Transverse colon (tissue), 4 donors: ENCODE data around the gene OTUB2.

Source experiments
- CTCF ChIP-seq, 5 experiments: fragments of 200-600 bp in 3 of 5; fragments of 450-650 bp in 2 of 5; sonication (generic) in 3 of 5; IDR thresholded peaks; 1 replicate in 2 of 5; 2 replicates in 3 of 5; pipeline ENCODE4 v1.5.1; 2016 to 2017; ENCODE audit warnings: antibody characterized with exemption in 5 of 5, inconsistent platforms in 3 of 5, mild to moderate bottlenecking in 2 of 5, moderate library complexity in 1 of 5
- POLR2A ChIP-seq: fragments of 450-650 bp; IDR thresholded peaks from one replicate; pipeline ENCODE4 v1.6.1; 2016; ENCODE audit warnings: antibody characterized with exemption, mild to moderate bottlenecking, moderate library complexity
- POLR2AphosphoS5 ChIP-seq, 3 donors: sonication (generic); formaldehyde crosslinking; IDR thresholded peaks; one replicate each; pipeline ENCODE4 v1.6.1; 2016; ENCODE audit warnings: antibody characterized with exemption in 3 of 3

- TF ChIP-seq POLR2AphosphoS5 (IDR thresholded peaks at IDR 0.05) (no peak), CTCF (IDR thresholded peaks at IDR 0.05) (no peak), POLR2A (no peak)
Observed at GRCh38 chr14:94021416-94022157, 4.6 kb upstream of the OTUB2 start.
